Right cardiac atrium (tissue), 5 donors: Measurements from ENCODE around the gene DDX39B. TPM values are rescaled to one million over a fixed set of nuclear protein-coding genes. Genes with fewer than 3 reads are reported as not detected.
"Not testable (repeated sequence)": the region's sequence is repeated elsewhere in the genome, so short reads cannot be mapped to it uniquely, and the experiment has no call there.

ENCODE experiments used
- ATAC-seq, 2 donors: fragments of 200-7000 bp; cut with Tn5 transposase; one replicate each; pipeline versions ENCODE4 v1.8.0 to v1.9.1; 2020; ENCODE audit warnings: moderate library complexity in 2 of 2, mild to moderate bottlenecking in 1 of 2
- DNase-seq, 3 donors: peaks; one replicate each; pipeline ENCODE4 v3.0.0-alpha.2; 2020
- H3K27ac ChIP-seq: one replicate; pipeline ENCODE4 v1.5.1; 2013; ENCODE audit warnings: mild to moderate bottlenecking, low read length, control low read depth, moderate library complexity
- H3K27me3 ChIP-seq: one replicate; pipeline ENCODE4 v1.6.1; 2013; ENCODE audit not compliant: control insufficient read depth, insufficient read depth
- H3K4me1 ChIP-seq: one replicate; pipeline ENCODE4 v1.6.1; 2013; ENCODE audit warnings: low read length; ENCODE audit not compliant: control insufficient read depth, insufficient read depth
- H3K4me3 ChIP-seq: one replicate; pipeline ENCODE4 v1.5.1; 2013; ENCODE audit warnings: low read length, control low read depth
- H3K9me3 ChIP-seq: one replicate; pipeline ENCODE4 v1.6.1; 2013; ENCODE audit warnings: low read length; ENCODE audit not compliant: control insufficient read depth
- WGBS: extraction: QIAGEN DNeasy Blood & Tissue Kit; methylation state at CpG from one replicate; pipeline ENCODE4 v1.1.7; 2013; 5-methylcytosine and 5-hydroxymethylcytosine counted together
- intact Hi-C, 4 donors: fragments of 100-400 bp; cut with DNase I; formaldehyde crosslinking; loops; one replicate each; pipeline versions ENCODE4 v1.11.0 to v1.14.0; 2022 to 2023
- polyA plus RNA-seq: library from polyadenylated mRNA; stranded (reverse); fragments of 200-250 nt; gene quantifications from one replicate; pipeline ENCODE4 v1.2.3, GENCODE V29; 2013
- total RNA-seq, 4 donors: library from RNA; stranded (reverse); fragmentation: NEBNext Ultra II Directional; extraction: Animal tissue kit (Norgen Biotek cat#: 25700); gene quantifications; one replicate each; pipeline ENCODE4 v1.2.1, GENCODE V29; 2021
- donor health status: healthy with polysubstance abuse.
- donor health status: DM: no; HTN: yes; CAD: no.
- donor health status: DM: no; HTN: no; CAD: no.
- donor health status: DM: no; HTN: yes; CAD: no; lungs with severe emphysema.
- donor health status: DM: yes; HTN: yes; CAD: no.

DDX39B gene
- total and polyA plus RNA-seq, 5 donors: 145 to 235 (median 202) TPM

DNA sequence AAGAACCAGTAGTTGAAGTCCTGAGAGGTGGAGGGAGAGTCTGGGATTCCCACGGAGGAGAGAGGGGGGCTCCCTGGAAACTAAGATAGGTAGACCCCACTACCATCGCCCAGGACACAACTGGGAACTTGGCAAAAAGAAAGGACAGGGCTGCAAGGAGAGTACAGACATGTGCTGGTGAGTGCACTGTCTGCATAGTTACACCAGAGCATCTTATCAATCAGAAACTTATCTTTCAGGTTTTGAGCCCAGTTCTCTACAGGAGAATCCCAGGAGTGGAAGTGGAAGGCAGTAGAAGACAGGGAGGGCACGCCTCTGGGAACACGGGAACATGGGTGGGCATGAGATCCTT is 17.8 kb upstream of the DDX39B start:
- H3K9me3 ChIP-seq: no peaks in the 10 kb centered on the region
- ATAC-seq (no peak), DNase-seq (no peak)
- intact Hi-C loops: no loop called here
- peak overlapping the region; percentile 50 for H3K27ac ChIP-seq
- H3K4me1 ChIP-seq: peaks cover 18% of the 10 kb centered on the region
- no peak overlapping the region for H3K4me3 ChIP-seq
- 51% methylated on average over 4 of the region's 4 CpGs for WGBS
- no peaks in the 10 kb centered on the region for H3K27me3 ChIP-seq

DNA sequence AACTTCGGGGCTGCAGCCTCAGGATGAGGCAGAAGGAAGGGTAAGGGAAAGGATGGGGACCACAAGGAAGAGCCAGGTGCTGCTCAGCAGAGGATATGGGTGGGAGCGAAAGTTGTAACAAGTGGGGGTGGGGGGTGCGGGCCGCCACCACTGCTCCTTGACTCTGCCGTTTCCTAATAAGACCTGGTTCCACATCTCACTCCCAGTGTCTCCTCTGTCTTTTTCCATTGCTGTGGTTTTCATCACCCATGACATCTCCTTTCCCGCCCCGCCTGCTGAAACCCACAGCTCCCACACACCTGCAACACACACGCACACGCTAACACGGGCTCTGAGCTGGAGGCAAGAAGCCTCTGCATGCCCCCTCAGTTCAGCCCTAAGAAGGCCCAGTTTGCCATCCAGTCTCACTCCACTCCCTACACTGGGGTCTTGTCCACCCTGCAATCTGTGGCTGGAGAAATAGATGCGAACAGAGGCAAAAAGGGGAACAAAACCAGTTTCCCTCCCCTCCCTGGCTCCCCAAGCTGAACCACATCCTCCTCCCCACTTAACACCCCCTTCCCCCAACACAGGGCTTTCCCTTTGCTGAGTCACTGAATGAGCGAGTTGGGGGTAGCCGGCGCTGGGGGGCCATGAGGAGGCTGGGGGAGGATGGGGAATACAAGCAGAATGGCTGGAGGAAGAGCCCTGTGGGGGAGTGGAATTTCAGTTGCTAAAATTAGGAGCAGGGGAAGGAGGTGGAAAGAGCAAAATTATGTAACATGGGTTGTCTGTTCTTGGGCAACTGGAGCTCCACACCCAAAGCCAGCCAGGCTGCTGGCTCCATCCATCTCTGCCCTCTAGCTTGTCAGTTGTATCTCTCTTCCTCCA is 17.1 kb upstream of the DDX39B start:
- peak in 2 of 3 donors; percentile 64 to 72 for DNase-seq
- peak; percentile 22 to 40 for ATAC-seq
- intact Hi-C loops: no loop called here
- Histone ChIP-seq H3K27ac (peak overlapping the region; percentile 55), H3K4me1 (peaks cover 18% of the 10 kb centered on the region), H3K4me3 (no peak overlapping the region), H3K27me3 (no peaks in the 10 kb centered on the region), H3K9me3 (no peaks in the 10 kb centered on the region)
- 72% methylated on average over 14 of the region's 14 CpGs for WGBS

DNA sequence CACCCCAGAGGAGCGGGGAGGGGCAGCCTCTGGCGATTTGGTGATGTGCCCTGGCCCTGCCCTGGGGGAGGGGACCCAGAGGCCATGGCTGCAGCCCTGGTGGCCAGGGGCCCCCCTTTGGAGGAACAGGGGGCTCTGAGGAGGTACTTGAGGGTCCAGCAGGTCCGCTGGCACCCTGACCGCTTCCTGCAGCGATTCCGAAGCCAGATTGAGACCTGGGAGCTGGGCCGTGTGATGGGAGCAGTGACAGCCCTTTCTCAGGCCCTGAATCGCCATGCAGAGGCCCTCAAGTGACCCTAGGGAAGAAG is 16.5 kb upstream of the DDX39B start:
- Histone ChIP-seq H3K27ac (peak overlapping the region; percentile 55), H3K4me1 (peaks cover 18% of the 10 kb centered on the region)

DNA sequence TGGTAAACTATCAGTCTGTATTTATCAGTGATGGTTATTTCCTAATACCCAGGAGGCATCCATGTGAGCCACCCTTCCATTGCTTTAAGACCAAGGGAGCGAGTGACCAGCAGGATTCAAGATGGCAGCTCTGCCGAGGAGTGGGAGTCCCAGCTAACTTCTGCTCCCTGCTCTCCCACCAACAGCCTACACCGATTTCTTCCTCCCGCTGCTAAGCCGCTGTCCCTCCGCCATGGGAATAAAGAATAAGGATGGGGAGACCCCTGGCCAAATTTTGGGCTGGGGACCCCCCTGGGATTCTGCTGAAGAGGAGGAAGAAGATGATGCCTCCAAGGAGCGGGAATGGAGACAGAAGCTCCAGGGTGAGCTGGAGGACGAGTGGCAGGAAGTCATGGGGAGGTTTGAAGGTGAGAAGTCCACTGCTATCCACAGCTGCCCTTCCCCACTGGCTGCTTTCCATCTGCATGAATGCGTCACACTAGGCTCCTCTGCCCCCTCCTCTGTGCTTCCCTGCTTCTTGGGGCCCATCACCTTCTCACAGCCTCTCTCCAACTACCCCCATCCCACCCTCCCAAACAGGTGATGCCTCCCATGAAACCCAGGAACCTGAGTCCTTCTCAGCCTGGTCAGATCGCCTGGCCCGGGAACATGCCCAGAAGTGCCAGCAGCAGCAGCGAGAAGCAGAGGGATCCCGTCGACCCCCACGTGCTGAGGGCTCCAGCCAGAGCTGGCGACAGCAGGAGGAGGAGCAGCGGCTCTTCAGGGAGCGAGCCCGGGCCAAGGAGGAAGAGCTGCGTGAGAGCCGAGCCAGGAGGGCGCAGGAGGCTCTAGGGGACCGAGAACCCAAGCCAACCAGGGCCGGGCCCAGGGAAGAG is 15.9 kb upstream of the DDX39B start:
- Histone ChIP-seq H3K4me1 (peaks cover 18% of the 10 kb centered on the region), H3K9me3 (no peaks in the 10 kb centered on the region), H3K27me3 (no peaks in the 10 kb centered on the region), H3K4me3 (no peak overlapping the region), H3K27ac (peak overlapping the region; percentile 55)
- ATAC-seq: no peak
- 62% methylated on average over 24 of the region's 24 CpGs for WGBS
- DNase-seq: peak in 2 of 3 donors; percentile 59 to 65
- intact Hi-C loops: no loop called here

More for the DNA sequence above, 16.5 kb upstream of the DDX39B start:
- no peak for DNase-seq
- intact Hi-C loops: no loop called here
- WGBS: 78% methylated on average over 8 of the region's 8 CpGs
- Histone ChIP-seq H3K9me3 (no peaks in the 10 kb centered on the region), H3K4me3 (no peak overlapping the region), H3K27me3 (no peaks in the 10 kb centered on the region)
- peak in 1 of 2 donors; percentile 19 for ATAC-seq

DNA sequence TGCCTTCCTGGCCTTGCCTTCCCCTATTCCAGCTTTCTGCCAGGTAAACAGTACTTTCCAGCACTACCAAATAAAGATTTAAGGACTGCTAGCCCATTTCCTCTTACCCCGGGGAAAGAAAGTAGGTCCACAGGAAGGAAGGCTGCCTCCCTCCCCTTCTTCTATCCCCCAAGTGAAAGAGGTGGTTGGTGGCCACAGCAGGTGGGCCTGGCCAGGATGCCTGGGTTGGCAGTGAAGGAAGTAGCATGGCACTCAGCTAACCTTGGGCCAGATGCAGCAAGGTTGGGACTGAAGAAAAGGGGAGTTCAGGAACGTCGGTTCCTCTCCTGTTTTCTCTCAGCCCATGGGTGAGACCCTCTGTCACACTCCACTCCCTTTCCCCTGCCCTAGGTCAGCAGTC is 14.5 kb upstream of the DDX39B start:
- H3K9me3 ChIP-seq: no peaks in the 10 kb centered on the region
- 61% methylated on average over 3 of the region's 3 CpGs for WGBS
- H3K4me3 ChIP-seq: no peak overlapping the region
- no peak overlapping the region for H3K27ac ChIP-seq
- ATAC-seq: no peak
- H3K4me1 ChIP-seq: peaks cover 18% of the 10 kb centered on the region
- no peak for DNase-seq
- H3K27me3 ChIP-seq: no peaks in the 10 kb centered on the region
- intact Hi-C loops: no loop called here

DNA sequence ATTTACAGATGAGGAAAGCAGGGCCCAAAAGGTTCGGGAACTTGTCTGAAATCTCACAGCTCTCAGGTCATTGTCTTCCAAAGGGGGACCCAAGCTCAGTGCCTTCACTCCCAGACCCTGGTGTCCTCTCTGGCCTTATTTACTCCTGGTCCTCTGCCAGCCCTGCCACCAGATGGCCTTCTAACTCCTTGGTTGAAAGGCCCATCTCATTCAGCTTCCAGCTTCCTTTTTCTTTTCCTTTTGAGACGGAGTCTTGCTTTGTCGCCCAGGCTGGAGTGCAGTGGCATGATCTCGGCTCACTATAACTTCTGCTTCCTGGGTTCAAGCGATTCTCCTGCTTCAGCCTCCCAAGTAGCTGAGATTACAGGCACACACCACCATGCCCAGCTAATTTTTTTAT is 9.6 kb upstream of the DDX39B start:
- not testable (repeated sequence) for H3K9me3 ChIP-seq, H3K4me3 ChIP-seq, ATAC-seq, H3K27me3 ChIP-seq, H3K27ac ChIP-seq, H3K4me1 ChIP-seq
- intact Hi-C loops: loop anchor here in 1 of 4 donors (5.0 kb wide), 1 partner anchor 36 kb away; the partner anchor contains the start of gene LST1
- DNase-seq: peak in 2 of 3 donors; percentile 72 to 79
- 57% methylated on average over 5 of the region's 5 CpGs for WGBS

DNA sequence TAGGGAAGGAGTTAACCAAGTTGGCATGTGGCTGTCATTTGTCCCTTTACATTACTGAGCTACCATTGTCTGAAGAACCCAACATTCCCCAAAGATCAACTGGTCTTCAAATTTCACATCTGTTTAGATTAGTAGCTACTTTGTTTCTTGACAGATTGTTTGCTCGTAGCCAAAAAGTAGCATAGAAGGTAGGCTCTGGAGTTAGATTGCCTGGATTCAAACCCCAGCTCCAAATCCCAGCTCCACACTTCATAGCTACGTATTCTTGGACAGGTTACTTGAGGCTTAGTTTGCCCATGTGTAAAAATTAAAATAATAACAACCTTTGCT is 6.7 kb upstream of the DDX39B start:
- H3K27ac ChIP-seq: no peak overlapping the region
- DNase-seq (no peak), ATAC-seq (no peak)
- H3K4me1 ChIP-seq: peaks cover 4% of the 10 kb centered on the region
- intact Hi-C loops: loop anchor here (5.0 kb wide), 3 partner anchors 34 to 114 kb away; partner anchors contain the start of genes LTB (in 2 of the 4), C6orf47 (in 1 of the 4) and GPANK1 (in 1 of the 4)
- WGBS: 92% methylated on average over 2 of the region's 2 CpGs
- no peak overlapping the region for H3K4me3 ChIP-seq
- no peaks in the 10 kb centered on the region for H3K27me3 ChIP-seq
- H3K9me3 ChIP-seq: no peaks in the 10 kb centered on the region

DNA sequence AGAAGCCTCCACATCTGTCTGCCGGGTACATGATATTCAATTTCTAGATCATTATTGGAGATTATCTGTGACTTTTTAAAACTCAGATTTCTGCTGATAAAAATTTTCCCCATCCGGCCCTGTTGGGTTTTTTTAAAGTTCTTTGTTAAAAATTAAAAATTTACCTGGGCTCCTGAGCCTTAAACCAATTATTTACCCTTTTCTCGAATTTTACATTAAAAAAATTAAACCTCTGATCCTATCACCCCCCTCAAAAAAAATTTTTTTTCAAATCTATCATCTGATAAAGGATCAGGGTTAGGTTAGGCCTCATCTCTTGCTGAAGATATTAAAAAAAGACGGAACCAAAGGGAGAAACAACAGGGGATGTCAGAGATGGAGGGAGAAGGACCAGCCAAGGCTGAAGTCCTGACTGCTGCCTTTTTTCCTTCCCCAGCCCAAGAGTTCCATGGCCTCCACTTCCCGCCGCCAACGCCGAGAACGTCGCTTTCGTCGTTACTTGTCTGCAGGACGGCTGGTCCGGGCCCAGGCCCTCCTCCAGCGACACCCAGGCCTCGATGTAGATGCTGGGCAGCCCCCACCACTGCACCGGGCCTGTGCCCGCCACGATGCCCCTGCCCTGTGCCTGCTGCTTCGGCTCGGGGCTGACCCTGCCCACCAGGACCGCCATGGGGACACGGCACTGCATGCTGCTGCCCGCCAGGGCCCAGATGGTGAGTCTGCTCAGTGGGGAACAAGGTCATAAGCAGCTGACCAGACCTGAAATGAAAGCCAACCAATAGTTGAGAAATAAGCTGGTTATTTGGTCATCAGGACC is 6.1 kb upstream of the DDX39B start:
- Histone ChIP-seq H3K27me3 (no peaks in the 10 kb centered on the region), H3K4me1 (peaks cover 4% of the 10 kb centered on the region), H3K27ac (peak overlapping the region; percentile 82), H3K9me3 (no peaks in the 10 kb centered on the region), H3K4me3 (peak overlapping the region; percentile 56)
- DNase-seq: peak in 2 of 3 donors; percentile 71 to 72
- intact Hi-C loops: loop anchor here (2.0 to 5.0 kb wide), 4 partner anchors 34 to 114 kb away; partner anchors contain the start of genes LTB (in 2 of the 4), C6orf47 (in 1 of the 4) and GPANK1 (in 1 of the 4)
- ATAC-seq: peak in 1 of 2 donors; percentile 3
- 77% methylated on average over 24 of the region's 24 CpGs for WGBS

DNA sequence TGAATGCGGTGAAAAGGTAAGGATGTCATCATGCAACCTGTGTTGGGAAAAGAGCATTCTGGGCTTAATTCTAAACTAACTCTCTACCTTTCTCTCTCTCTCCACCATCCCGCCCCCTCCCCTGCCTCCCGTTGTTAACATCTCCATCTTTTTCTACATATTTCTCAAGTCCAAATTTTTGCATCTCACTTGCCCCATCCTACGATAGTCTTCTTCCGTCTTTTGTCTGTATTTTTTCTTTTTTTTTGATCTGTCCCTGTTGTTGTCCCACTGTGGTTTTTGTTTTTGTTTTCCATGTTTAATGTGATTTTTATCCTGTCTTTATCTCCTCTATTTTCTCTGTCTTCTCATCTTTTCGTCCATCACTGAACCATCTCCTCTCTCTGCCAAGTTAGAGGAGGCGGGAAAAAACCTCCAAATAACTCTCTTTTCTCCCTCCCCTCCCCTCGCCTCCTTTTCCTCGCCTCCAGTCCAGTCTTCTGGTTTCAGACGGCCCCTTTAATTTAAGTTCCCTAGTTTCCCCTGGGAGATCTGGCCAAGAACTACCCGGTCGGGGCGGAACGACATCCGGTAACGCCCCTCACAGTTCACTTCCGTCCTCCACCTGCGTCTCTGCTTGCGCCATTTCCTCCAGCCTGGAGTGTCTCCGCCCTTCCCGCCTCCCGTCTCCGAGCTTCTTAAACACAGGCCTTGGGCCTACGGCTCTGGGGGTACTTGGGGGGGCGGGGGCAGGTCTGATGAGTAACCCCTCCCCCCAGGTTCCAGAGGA is 5.3 kb upstream of the DDX39B start, which contains the start of gene NFKBIL1:
Gene NFKBIL1 (plus strand): TSS at position 651 of the 769 bp plus-strand sequence. CDS start 87 bp downstream, at position 738.
- H3K4me3 ChIP-seq: peak within 1 kb of the TSS; percentile 56
- DNase-seq (peak; percentile 96 to 98 (median 97)), ATAC-seq (peak; percentile 97)
- intact Hi-C loops: loop anchor here (2.0 to 5.0 kb wide), 4 partner anchors 35 to 115 kb away; partner anchors contain the start of genes LTB (in 2 of the 4), C6orf47 (in 1 of the 4) and GPANK1 (in 1 of the 4)
- no peaks in the 10 kb centered on the region for H3K9me3 ChIP-seq
- no peaks in the 10 kb centered on the region for H3K27me3 ChIP-seq
- H3K27ac ChIP-seq: peak within 1 kb of the TSS; percentile 82
- under 1% methylated on average over 25 of the region's 25 CpGs for WGBS
- H3K4me1 ChIP-seq: peaks cover 4% of the 10 kb centered on the region
